ENCODE data around the gene PRAC2.

Gene PRAC2

DNA sequence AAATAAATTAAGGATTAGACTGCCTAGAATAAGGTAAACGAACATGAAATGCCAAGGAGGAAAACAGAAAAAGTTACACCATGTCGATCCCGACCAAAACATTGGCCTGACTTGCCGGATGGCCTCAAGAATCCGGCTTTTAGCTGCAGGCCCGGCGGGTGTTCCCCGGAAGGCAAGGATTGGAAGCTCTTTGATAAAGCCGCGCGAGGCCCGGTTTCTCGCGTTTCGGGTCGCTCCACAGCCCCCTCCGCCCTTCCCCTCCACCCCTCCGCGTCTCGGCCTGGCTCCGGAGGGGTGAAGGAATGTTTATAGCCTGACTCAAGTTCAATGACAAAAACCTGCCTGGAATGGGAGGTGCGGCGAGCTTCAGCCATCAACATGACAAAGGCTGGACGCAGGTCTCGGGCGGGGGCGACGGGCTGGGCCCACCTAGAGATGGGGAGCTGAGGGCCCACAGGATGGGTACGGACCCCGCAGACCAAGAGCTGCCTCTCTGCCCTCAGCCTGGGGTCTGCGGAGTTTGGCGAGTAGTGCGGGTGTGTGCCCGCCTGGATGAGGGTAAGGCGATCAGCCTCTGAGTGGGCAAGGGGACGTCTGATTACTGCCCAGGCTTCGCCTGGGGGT lies 3.2 kb upstream of the PRAC2 start:
- in situ Hi-C loops (cut with HindIII; ENCODE audit: low sequenced_read_pairs): loop anchor here (5.0 kb wide), 1 partner anchor 97 kb away; no protein-coding TSS in a partner anchor

DNA sequence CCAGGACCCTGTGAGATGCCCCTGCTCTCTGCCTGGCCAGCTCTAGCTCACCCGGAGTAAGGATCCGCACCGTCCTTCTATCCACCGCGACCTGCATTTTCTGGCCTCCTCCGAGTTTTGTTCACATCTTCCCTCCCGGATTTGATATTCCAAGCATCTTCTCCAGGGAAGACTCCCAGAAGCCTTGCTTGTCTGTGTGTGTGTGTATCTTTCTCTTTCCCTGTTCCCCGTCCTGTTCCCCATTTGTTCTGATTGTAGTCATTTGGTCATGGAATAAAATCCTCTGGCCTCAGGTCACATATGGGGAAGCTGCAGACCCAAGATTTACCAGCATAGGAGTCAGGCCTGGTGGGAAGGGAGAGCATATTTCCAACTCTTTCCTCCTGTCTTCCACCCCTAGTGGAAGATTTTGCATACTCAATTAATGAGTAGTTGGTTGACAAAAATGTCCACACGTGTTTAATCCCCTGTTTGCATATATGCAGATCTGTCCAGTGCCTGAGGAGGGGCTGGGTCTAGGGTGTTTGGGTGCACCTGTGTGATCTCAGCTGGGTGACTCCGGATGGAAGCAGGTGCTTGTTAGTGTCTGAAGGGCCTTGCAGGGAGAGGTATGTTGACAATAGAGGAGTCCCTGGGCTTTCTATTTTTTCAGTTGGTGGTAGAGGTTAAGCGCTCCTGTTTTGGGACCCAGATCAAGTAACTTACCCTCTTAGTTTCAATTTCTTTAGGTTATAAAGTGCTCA lies 2.5 kb upstream of the PRAC2 start:
- in situ Hi-C loops (cut with HindIII; ENCODE audit: low sequenced_read_pairs): no loop called here

DNA sequence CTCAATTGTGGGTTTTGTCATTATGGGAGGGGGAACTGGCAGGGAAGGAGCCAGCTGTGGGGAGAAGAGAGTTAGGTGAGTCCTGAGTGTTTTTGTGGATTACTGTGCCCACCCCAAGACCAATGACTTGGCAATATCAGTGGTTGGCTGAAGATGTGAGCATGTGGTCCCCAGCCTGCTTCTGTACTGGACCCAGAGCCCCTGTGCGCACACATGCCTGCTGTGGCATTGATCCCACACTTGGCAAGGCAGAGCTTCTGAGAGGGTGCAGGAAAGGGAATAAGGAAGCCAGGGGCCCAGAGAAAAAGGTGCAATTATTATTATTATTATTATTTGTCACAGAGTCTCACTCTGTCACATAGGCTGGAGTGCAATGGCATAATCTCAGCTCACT lies 2.0 kb upstream of the PRAC2 start:
- in situ Hi-C loops (cut with HindIII; ENCODE audit: low sequenced_read_pairs): no loop called here

DNA sequence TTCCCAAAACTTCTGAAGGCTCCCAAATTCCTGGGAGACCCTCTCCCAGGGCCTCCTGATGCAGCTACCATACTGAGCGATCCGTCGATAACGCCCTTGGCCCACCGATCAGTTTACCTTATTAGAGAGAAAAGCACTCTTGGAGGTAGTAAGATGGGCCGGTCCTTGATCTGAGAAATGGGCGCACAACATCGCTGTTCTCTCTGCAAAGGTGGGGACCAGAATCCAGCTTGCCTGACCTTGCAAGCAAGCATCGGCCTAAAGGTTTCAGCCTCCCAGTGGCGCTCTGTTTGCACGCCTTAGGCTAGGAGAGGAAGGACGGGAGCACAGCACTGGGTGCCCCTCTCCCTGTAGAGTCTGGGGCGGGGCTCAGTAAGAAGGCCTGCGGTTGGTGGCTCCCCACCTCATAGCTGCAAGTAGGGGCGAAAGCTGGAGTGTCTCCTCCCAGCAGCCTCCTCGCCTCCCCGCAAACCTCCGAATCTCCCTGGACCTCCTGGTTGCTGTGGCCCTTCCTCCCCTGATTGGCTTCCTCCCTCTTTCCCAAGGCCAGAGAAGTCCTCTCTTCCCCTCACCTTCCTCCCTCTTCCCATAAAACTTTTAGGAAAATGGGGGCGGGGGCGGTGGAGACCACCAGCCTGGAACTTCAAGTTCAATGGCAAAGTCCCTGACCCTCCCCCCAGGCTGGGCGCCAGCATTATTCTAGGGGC lies 631 bp upstream of the PRAC2 start, which contains the start of gene PRAC1:
PRAC1 (minus strand) TSS at position 318 of the 707 bp plus-strand sequence; CDS start at position 192, 126 bp downstream.
- in situ Hi-C loops (cut with HindIII; ENCODE audit: low sequenced_read_pairs): no loop called here

DNA sequence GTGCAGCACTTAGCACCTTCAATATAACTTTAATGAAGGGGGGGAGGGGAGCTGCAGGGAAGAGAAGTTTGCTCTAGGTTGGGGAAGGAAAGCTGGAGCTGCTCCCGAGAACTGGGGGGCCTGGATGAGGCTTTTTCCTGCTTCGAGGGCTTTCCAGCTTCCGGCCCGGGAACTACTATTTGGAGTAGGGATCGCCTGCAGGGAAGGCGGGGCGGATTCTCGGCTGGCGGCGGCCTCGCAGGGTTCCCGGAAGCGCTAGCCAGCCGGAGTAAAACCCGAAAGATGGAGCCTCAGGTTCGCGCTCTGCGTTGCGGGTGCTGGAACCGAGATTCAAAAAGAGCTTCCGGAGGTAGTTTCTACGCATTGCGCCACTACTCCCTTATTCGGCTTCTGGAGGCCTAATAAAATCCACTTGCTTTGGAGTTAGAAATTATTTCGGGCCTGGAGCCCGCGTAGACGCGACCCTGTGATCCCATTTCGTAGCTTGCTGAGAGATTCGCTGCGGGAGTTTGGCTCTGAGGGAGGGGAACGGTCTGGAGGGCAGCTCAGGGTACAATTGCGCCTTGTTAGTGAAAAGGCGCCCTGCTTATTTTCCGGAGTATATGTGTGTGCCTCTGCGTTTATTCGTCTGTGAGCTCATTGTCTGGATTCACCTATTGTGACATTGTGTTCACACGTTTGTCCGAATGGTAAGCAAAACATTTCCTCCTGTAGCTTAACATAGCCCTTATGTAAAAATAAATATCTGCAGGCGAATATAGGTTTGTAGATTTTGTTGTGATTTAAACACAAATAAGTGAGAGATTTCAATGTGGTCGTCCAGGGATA lies 652 bp downstream of the PRAC2 start:
- in situ Hi-C loops (cut with HindIII; ENCODE audit: low sequenced_read_pairs): no loop called here

DNA sequence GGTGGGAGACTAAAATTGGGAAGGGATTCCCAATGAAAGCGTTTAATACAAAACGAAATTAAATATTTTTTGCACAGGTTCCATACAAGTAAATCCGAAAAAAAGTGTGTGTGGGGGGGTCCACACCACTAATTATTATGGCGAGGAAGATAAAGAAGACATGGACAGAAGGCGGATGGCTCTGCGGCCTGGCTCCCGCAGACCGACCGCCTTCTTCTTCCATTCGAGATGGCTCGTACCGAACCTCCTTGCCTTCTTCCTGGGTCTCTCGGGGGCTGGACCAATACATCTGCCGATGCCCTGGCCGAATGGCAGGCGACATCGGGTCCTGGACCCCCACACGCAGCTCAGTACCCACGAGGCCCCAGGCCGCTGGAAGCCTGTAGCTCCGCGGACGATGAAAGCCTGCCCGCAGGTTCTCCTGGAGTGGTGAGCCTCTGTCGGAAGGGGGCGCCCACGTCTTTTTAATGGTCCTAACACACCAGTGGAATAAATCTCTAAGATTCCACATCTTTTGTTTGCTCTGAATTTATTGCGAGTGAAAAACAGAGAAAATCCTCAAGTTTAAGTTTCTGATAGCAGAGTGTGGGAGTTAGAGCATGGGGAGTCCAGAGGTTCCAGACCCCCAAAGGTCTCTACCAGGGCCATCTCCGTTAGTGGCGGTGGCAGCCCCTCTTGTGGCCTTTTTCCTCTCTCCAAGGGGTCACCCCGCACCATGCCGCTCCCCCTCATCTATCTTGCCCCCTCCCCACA lies 1.4 kb downstream of the PRAC2 start:
- in situ Hi-C loops (cut with HindIII; ENCODE audit: low sequenced_read_pairs): no loop called here

DNA sequence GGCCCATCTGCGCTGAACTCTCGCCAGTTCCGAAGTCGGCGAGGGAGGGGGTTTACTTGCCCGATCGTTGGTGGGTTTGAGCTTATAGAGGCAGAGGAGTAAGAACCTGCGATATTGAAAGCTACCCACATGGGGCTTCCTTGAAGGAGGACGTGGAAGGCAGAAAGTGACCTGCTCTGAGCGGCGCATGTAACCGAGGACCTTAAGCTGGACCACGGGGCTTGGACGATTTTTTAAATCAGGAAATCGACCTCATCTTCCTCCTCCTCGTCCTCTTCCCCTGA lies 2.0 kb downstream of the PRAC2 start:
- in situ Hi-C loops (cut with HindIII; ENCODE audit: low sequenced_read_pairs): no loop called here

DNA sequence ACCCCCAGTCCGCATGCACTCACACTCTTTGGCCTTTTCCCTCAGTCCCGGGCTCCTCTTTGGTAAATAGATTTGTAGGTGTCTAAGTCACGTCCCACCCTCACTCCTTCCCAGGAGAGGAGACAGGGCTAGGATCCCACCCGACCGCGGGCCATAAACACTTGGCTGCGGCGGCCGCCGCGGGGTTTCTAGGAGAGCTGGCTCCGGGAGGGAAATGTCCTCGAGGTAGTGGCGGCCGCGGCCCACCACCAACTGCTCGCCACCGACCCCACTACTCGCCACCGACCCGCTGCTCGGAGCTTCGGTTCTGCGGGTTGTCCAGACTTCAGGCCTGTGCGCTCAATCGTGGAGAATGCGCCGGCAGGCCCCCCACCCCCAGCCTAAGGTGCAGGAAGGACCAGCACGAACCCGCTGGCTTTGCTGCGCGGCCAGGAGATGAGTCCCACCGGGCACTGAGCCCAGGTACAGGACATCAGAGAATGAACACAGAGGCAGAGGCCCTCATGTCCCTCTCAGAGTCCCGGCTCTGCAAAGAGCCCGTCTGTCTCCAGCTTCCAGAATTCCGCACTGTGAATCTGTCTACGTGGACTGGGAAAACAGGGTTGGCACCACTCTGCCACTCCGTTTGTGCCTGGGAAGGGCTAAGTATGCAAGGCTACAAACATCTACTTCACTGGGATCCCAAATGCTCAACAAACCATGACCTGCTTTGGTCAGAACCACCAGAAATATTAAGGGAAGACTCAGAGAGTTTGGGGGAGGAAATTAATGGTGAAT lies 2.5 kb downstream of the PRAC2 start:
- in situ Hi-C loops (cut with HindIII; ENCODE audit: low sequenced_read_pairs): no loop called here

DNA sequence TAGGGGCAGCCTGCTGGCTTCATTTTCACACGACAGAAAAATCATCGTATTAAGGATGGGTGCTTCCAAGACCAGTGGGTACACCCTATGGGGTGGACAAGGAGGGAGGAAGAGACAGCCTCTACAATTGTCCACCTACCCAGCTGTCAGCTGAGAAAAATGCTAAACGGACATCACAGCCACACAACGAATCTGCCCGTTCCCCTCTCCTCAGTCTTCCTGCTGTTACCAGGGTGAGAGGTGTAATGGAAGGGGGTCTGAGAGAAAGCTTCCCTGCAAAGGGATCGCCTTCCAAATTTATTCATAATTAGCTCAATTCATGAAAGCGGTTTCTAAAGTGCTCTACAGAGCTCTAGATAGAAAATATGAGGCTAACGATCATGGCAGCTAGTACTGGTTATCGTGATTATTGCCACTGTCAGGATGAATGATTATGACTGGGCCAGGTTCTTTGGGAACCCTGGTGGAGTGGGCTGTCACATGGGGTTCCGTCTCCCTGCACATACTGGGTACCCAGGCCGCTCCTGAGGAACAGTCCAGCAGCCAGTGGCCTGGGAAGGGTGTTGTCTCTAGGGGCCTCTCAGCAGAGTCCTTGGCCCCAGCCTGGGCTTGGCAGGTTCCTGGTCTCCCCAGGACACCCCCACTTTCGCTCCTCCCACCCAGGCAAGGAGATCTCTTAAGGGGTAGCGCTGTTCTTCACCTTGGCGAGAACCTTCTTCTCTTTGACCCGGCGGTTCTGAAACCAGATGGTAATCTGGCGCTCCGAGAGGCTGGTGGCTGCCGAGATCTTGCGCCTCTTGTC lies 3.3 kb downstream of the PRAC2 start:
- in situ Hi-C loops (cut with HindIII; ENCODE audit: low sequenced_read_pairs): no loop called here

DNA sequence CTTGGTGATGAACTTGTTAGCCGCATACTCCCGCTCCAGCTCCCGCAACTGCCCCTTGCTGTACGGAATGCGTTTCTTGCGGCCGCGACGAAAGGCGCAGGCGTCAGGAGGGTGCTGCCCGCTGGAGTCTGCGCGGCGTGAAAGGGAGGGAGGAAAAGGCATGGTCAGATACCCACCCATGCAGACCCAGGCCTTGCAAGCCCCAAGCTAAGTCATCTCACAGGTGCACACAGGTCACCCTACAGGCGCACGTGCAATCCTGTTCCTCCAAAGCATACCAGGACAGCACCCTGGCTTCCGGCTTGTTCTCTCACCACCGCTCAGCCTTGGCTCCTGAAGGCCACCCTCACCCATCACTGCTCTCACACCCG lies 3.9 kb downstream of the PRAC2 start:
- in situ Hi-C loops (cut with HindIII; ENCODE audit: low sequenced_read_pairs): no loop called here

DNA sequence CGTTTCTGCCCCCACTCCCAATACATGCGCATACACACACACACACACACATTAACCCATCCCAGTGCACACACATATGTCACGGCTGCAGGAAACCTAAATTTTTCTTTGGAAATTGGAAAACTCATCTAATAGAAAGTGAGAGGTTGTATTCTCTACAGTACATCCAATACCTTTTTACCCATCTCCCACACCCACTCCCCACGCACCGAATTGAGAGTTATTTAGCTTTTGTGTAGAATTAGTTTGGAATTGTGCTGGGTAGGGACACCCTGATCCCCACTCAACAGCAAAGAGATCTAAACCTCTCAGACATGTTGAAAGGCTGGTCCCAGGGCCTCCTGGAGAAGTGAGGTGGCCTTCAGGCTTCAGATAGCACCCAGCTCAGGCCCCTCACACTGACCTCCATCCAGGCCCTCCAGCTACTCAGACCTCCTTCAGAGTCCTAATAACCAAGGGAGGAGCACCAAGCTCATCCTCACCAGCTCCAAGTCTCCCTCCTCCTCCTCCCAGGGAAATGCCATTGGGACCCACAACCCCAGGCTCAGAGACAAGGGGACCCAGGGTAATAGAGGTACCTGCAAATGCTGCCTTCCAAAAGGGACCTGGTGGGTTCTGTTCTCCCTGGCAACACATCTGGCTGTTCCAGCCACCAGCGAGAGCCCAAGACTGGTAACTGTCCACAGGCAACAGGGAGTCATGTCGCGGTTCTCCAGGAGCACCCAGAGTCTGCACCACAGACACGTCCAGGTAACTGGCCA lies 4.6 kb downstream of the PRAC2 start:
- in situ Hi-C loops (cut with HindIII; ENCODE audit: low sequenced_read_pairs): no loop called here

DNA sequence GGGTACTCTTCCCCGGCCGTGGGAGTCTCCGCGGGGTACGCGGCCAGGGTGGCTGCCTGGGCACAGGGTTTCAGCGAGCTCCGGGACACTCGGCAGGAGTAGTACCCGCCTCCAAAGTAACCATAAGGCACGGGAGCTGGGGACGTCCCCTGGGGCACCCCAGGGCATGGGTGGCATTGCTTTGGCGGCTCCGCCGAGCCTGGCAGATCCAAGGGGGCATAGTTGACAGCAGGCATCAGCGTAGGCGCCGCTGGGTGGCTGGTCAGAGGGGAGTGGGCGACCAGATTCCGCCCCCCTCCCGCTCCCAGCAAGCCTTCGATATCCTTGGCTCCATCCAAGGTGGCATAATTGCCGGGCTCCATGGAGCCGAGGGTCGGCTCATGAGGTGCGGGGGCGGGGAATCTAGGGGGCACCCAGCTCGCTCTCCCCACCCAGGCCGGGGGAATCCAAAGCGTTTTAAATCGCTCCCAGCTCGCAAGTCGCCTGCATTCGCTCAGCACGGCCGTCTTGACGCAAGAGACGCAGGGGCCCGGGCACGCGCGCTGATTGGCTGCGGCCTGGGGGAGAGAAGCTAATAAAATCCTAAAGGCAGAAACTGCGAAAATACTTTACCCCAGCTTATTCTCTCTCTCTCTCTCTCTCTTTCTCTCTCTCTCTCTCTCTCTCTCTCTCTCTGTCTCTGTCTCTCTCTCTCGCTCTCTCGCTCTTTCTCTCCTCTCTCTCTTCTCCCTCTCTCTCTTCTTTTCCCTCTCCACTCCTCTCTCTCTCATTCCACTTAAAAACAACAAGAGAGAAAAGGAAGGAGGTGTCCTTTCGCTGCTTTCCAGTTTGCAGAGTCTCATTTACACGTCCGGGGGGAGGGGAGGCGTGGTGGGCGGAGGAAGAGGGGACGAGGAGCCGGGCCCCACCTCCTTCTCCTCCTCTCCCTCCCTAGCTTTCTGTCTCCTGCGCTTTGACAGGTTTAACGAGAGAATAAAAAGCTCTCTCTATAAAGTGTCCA lies 5.5 kb downstream of the PRAC2 start, which contains the start of gene HOXB13:
HOXB13 (minus strand) TSS at position 519 of the 1,000 bp plus-strand sequence; CDS start at position 362, 157 bp downstream.
- in situ Hi-C loops (cut with HindIII; ENCODE audit: low sequenced_read_pairs): no loop called here

DNA sequence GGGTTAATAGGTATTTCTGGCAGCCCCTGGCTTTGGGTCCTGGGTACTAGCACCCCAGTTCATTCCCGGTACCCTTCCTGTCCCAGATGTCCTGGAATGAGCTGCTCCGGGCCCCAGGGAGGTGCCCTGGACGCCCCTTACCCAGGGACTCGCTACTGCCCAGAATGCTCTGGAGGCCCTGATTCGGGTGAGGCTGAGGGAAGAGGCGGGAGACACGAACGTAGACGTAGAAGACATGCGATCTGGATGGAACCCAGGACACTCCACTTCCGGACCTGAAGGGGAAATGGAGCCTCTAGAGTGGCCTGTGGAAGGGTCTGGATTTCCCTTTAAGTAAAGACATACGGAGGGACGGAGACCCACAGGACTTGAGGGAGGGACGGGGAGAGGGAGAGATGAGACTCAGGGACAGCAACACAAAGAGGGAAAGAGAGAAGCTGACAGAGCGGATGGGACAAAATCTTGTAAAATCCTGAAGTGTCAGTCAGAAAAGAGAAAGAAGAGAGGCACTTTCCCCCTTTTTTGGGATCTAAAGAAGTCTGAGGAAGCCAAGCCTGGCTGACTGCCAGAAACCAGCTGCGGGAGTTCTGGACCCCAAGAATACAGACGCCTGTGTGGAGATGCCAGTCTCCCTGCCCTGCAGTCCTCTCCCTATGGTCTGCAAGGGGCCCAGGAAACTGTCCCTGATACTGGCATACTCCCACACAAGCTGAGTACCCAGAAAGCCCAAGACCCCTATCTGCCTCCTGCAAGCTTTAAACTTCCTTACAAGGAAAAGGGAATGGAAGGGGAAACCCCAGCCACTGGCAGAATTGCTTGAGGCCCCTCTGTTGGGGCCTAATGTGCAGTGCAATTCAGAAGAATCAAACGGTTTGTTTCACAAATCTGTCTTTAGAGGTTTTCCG lies 6.6 kb downstream of the PRAC2 start:
- in situ Hi-C loops (cut with HindIII; ENCODE audit: low sequenced_read_pairs): no loop called here

DNA sequence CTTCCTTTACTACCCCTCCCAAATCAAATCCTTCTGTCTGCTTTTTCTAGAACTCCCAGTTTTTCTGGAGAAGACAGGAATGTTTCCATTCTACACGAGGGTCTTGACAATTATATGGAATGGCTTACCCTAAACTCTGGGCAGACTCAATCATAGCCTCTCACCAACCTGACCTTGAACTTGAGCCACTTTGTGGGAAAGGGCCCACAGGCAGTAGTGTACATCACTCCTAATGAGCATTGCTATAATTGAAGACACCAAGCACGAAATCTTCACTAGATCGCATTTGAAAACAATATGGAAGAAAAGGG lies 7.2 kb downstream of the PRAC2 start:
- in situ Hi-C loops (cut with HindIII; ENCODE audit: low sequenced_read_pairs): no loop called here

DNA sequence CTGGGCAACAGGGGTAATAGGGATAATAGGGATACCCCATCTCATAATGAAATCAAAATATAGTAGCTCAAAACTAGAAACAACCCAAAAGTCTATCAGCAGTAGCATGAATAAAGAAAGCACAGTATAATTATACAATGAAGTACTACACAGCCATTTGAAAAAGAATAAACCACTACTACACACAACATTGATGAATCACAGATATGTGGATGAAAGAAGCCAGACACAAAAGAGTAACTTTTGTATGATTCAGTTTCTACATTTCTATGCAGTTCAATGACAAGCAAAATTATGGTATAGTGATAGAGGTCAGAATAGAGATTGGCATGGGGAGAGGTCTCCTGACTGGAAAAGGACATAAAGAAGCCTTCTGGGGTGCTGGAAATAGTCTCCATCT lies 8.4 kb downstream of the PRAC2 start:
- in situ Hi-C loops (cut with HindIII; ENCODE audit: low sequenced_read_pairs): no loop called here
